Thoracic aorta (tissue), 2 donors: ENCODE results near the gene ARNT2. TPM values are rescaled to one million over a fixed set of nuclear protein-coding genes. Genes with fewer than 3 reads are reported as not detected.

Experiments used
- ATAC-seq: fragments of 150-250 bp; one replicate; pipeline ENCODE4 v1.8.0; 2017; ENCODE audit warnings: low read depth; ENCODE audit not compliant: insufficient number of reproducible peaks, low FRiP score
- DNase-seq: peaks from one replicate; pipeline ENCODE4 v3.0.0-alpha.2; 2020; ENCODE audit warnings: low spot score
- H3K27ac ChIP-seq, 2 donors: fragments of 200-600 bp; sonication (generic); 1 replicate in 1 of 2; 2 replicates in 1 of 2; pipeline ENCODE4 v1.5.1; 2016; ENCODE audit warnings: mild to moderate bottlenecking in 2 of 2, moderate library complexity in 2 of 2
- H3K27me3 ChIP-seq: fragments of 200-600 bp; sonication (generic); replicated peaks from 2 replicates; pipeline ENCODE4 v1.6.0; 2016; ENCODE audit warnings: mild to moderate bottlenecking; ENCODE audit not compliant: insufficient read depth
- H3K36me3 ChIP-seq: fragments of 200-600 bp; sonication (generic); one replicate; pipeline ENCODE4 v1.5.1; 2016
- H3K4me1 ChIP-seq, 2 donors: fragments of 200-600 bp; sonication (generic); 1 replicate in 1 of 2; 2 replicates in 1 of 2; pipeline versions ENCODE4 v1.5.1 to v1.6.0; 2016; ENCODE audit warnings: low read depth in 2 of 2, mild to moderate bottlenecking in 1 of 2; ENCODE audit not compliant: control insufficient read depth in 1 of 2
- H3K4me3 ChIP-seq: fragments of 200-600 bp; sonication (generic); 2 replicates; pipeline ENCODE4 v1.5.1; 2016; ENCODE audit warnings: mild to moderate bottlenecking
- H3K9me3 ChIP-seq: fragments of 200-600 bp; sonication (generic); 2 replicates; pipeline ENCODE4 v1.5.1; 2016
- total RNA-seq, 2 donors: library from RNA; depleted of rRNA; stranded (reverse); fragments of >200 nt; gene quantifications; one replicate each; pipeline versions ENCODE4 v1.1.0 to v1.2.3, GENCODE V29; 2016
- TF ChIP-seq, protein P1 (sequence below): fragments of 200-600 bp; sonication (generic); IDR thresholded peaks from one replicate; pipeline ENCODE4 v1.5.1; 2019; ENCODE audit warnings: antibody characterized with exemption

The ARNT2 gene
- total RNA-seq, 2 donors from 2014 or later = 5.8 to 22.9 TPM

DNA sequence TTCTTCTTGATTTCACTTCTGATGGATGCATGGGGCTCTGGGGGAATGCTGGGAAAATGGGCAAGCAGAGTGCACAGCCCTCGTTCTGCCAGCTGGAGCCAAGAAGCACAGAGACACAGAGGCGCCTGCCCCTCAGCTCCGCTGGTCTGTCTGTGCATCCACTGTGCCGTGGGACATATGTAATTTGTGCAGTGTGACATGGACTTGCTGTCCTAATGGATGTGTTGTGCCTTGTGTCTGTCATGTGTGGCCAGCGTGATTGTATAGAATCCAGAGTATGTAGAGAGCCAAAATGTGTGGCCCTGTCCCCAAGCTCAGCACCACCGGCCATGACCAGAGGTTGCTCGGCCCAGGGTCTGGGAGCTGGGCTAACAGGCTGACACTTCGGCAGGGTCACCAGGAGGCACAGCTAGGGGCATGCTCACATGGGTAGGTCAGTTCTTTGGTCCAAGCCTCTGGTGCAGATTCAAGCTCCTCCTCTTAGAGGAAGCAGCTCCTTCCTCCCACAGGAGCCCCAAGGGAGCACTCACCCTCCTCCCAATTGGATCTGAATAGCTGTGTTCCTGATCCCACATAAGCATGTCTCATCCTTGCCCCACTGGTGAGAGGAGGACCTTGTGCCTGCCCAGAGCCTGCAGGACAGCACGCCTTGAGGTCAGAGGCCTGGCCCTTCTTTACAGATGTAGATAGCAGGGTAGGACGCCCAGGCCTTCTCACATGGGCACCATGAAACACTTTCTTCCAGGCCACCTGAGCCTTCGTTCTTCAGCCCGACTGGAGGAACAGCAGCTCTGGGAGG is 190.1 kb downstream of the ARNT2 start:
- no peak overlapping the region for H3K4me3 ChIP-seq
- H3K36me3 ChIP-seq = no peaks in the 10 kb centered on the region
- no peak for DNase-seq
- no peak for ATAC-seq
- no peaks in the 10 kb centered on the region for H3K4me1 ChIP-seq
- TF ChIP-seq, protein P1, sequence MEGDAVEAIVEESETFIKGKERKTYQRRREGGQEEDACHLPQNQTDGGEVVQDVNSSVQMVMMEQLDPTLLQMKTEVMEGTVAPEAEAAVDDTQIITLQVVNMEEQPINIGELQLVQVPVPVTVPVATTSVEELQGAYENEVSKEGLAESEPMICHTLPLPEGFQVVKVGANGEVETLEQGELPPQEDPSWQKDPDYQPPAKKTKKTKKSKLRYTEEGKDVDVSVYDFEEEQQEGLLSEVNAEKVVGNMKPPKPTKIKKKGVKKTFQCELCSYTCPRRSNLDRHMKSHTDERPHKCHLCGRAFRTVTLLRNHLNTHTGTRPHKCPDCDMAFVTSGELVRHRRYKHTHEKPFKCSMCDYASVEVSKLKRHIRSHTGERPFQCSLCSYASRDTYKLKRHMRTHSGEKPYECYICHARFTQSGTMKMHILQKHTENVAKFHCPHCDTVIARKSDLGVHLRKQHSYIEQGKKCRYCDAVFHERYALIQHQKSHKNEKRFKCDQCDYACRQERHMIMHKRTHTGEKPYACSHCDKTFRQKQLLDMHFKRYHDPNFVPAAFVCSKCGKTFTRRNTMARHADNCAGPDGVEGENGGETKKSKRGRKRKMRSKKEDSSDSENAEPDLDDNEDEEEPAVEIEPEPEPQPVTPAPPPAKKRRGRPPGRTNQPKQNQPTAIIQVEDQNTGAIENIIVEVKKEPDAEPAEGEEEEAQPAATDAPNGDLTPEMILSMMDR = no peak
- H3K9me3 ChIP-seq = no peaks in the 10 kb centered on the region
- H3K27me3 ChIP-seq = no peaks in the 10 kb centered on the region
- H3K27ac ChIP-seq = no peak overlapping the region

DNA sequence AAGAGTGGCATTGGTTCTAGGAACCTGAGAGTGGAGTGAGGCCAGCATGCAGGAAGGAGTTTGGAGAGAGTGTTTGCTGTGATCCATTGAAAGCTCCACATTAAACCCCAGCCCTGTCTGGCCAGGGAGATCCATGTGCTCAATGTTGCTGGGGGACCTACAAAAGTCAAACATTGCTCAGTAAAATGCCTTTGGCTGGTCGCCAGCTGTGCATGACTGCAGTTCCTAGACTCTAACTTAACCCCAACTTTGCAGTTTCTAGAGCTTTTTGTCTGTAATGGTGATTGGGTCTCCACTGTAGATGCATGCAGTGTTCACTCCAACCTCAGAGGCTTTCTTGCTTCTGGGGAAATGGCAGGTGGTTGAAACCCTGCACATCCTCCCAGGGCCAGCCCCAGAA is 191.2 kb downstream of the ARNT2 start:
- Histone ChIP-seq H3K4me1 (no peaks in the 10 kb centered on the region), H3K27me3 (no peaks in the 10 kb centered on the region), H3K9me3 (no peaks in the 10 kb centered on the region), H3K4me3 (no peak overlapping the region), H3K27ac (no peak overlapping the region), H3K36me3 (no peaks in the 10 kb centered on the region)
- ATAC-seq = no peak
- DNase-seq = no peak
- TF ChIP-seq, protein P1 = no peak

DNA sequence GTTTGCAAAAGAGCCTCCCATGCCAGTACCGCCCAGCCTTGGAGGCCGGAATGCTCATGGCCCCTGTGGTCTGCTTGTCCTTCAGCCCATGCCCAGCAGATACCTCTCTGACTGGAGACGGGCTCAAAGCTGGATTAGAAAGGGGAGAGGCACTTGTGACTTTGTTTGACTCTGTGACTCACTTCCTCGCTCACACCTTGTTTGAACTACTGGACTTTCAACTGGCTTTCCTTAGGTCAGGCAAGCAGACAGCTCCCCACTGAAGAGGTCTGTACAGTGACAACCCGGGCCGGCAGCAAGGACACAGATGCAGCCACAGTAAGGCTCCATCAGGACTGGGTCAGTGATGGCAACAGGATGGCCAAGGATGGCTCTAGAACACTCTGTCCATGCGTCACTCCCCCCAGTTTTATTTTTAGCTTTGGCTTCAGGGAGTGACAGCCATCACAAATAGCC is 192.4 kb downstream of the ARNT2 start:
- H3K27me3 ChIP-seq = no peaks in the 10 kb centered on the region
- DNase-seq = no peak
- no peak for ATAC-seq

DNA sequence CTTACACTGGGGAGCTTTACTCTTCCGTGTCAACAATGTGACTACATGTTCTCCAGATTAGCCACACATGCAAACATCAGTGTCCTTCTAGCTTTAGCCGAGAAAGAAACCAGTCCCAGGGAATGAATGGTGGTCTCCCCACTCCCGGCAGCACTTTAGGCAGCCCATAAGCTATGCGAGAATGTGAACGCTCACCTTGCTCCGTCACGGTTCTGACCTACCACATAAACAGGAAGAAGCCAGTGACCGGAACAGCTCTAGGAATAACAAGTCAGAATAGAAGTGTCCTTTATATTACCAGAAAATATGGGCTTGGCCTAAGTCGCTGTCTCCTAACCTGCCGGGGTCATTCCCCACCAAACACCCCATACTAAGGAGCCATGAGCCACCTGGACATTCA is 192.9 kb downstream of the ARNT2 start:
- DNase-seq (no peak), ATAC-seq (no peak)
- no peak overlapping the region for H3K27ac ChIP-seq
- H3K4me3 ChIP-seq = no peak overlapping the region
- no peaks in the 10 kb centered on the region for H3K4me1 ChIP-seq
- H3K27me3 ChIP-seq = no peaks in the 10 kb centered on the region
- no peaks in the 10 kb centered on the region for H3K9me3 ChIP-seq
- TF ChIP-seq, protein P1 = no peak
- no peaks in the 10 kb centered on the region for H3K36me3 ChIP-seq

More for the DNA sequence above, 192.4 kb downstream of the ARNT2 start:
- H3K36me3 ChIP-seq = no peaks in the 10 kb centered on the region
- H3K4me3 ChIP-seq = no peak overlapping the region
- H3K9me3 ChIP-seq = no peaks in the 10 kb centered on the region
- TF ChIP-seq, protein P1 = no peak
- no peak overlapping the region for H3K27ac ChIP-seq
- no peaks in the 10 kb centered on the region for H3K4me1 ChIP-seq

DNA sequence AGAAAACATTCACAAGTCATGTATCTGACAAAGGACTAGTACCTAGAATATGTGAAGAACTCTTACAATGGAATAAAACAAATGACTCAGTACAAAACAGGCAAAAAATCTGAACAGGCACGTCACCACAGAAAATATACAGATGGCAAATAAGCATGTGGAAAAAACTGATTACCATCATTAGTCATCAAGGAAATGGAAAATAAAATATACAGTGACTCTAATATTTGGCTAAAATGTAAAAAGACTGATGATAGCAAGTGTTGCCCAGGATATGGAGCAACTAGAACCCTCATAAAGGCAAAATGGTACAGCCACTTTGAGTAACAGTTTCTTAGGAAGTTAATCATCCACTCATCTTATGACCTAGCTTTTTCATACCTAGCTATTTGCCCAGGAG is 195.2 kb downstream of the ARNT2 start:
- Histone ChIP-seq H3K36me3 (no peaks in the 10 kb centered on the region), H3K4me3 (no peak overlapping the region), H3K27ac (no peak overlapping the region), H3K27me3 (no peaks in the 10 kb centered on the region), H3K4me1 (no peaks in the 10 kb centered on the region), H3K9me3 (no peaks in the 10 kb centered on the region)
- no peak for DNase-seq
- no peak for ATAC-seq
- TF ChIP-seq, protein P1 = no peak
